Measurements from ENCODE around the gene TRMT13. TPM values are rescaled to one million over a fixed set of nuclear protein-coding genes. Genes with fewer than 3 reads are reported as not detected.
A peak's percentile ranks its signal among the peaks of the same experiment; 100 is the strongest.

TRMT13 gene, protein sequence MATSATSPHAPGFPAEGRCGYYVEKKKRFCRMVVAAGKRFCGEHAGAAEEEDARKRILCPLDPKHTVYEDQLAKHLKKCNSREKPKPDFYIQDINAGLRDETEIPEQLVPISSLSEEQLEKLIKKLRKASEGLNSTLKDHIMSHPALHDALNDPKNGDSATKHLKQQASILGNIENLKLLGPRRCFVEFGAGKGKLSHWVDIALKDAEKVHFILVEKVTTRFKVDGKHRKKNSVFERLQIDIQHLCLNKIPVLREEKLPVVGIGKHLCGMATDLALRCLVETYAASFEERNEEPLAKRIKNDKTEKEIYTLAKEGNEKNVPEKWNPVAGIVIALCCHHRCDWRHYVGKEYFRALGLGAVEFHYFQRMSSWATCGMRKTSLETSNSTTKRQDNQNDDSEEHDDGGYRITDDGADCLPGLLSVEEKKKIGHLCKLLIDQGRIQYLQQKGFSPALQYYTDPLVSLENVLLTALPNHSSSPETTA
- total RNA-seq, result 6.7 and 19.0 TPM in 2 replicates

DNA sequence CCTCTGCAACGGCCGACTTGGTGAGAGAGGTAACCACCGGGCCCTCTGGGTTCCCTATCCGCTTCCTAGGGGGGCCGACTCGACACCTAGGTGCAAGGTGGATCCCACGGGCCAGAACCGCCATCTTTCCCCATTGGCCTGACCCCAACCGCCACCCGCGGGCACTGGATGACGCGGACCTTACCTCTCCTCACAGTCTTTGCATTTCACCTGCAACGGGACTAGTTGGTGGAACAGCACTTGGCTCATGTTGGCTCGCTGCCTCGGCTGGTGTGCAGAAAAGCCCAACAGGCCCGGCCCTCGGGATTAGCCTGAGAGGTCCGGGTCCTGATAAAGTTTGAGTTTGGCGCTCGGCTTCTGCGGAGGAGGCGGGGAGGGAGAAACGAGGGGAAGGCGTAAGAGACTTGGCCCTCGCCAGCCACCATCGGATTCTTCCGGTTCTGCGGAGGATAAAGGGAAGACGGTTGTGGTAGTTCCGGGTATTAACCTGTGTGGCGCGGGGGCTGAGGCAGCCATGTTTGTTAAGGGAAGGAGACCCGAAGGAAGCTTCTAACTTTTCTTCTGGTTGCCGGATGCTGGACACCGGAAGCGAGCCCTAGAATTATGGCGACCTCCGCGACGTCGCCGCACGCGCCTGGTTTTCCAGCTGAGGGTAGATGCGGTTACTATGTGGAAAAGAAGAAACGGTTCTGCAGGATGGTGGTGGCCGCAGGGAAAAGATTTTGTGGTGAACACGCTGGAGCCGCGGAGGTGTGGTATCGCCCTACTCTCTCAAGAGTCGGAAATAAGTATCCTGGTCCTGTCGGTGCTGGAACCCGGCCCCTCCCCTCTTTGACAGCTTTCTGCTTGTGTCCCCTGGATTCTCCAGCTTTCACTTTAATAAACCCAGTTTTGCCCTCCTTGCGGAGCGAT, at the start of gene TRMT13, which contains the start of gene SASS6:
Gene TRMT13 (plus strand): TSS at position 598 of the 912 bp plus-strand sequence. CDS start 6 bp downstream, at position 604.
Gene SASS6 (minus strand): TSS at position 365 of the 912 bp plus-strand sequence. CDS start 116 bp downstream, at position 249.
- peak within 1 kb of the TSS; percentile 95 for H3K4me3 ChIP-seq (ENCODE audit: low read depth, low read length)
- TF ChIP-seq, protein P1, sequence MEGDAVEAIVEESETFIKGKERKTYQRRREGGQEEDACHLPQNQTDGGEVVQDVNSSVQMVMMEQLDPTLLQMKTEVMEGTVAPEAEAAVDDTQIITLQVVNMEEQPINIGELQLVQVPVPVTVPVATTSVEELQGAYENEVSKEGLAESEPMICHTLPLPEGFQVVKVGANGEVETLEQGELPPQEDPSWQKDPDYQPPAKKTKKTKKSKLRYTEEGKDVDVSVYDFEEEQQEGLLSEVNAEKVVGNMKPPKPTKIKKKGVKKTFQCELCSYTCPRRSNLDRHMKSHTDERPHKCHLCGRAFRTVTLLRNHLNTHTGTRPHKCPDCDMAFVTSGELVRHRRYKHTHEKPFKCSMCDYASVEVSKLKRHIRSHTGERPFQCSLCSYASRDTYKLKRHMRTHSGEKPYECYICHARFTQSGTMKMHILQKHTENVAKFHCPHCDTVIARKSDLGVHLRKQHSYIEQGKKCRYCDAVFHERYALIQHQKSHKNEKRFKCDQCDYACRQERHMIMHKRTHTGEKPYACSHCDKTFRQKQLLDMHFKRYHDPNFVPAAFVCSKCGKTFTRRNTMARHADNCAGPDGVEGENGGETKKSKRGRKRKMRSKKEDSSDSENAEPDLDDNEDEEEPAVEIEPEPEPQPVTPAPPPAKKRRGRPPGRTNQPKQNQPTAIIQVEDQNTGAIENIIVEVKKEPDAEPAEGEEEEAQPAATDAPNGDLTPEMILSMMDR (conservative IDR thresholded peaks at IDR 0.05; ENCODE audit: low read depth, low read length), result no peak
- DNase-seq (ENCODE audit: low read depth), result peak; percentile 91

DNA sequence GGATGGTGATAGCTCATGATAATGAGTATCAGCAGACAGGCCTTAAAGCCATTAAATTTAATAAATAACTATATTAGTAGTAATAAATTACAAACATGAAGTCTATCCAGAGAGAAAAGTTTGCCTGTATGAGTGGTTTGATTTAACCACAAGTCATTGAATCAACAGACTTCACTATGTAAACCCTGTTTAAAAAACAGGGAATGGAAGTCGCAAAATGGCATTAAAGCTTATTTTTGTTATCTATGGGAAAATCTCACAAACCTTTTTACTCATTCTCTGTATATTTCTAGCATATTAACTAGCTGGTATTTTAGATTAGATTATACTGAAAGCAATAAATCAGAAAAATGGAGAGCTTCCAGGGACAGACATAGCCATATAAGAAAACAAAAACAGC, 45.6 kb upstream of the TRMT13 start:
- no peak overlapping the region for H3K4me3 ChIP-seq (ENCODE audit: low read depth, low read length)
- TF ChIP-seq, protein P1 (conservative IDR thresholded peaks at IDR 0.05; ENCODE audit: low read depth, low read length), result no peak
- no peak for DNase-seq (ENCODE audit: low read depth)

DNA sequence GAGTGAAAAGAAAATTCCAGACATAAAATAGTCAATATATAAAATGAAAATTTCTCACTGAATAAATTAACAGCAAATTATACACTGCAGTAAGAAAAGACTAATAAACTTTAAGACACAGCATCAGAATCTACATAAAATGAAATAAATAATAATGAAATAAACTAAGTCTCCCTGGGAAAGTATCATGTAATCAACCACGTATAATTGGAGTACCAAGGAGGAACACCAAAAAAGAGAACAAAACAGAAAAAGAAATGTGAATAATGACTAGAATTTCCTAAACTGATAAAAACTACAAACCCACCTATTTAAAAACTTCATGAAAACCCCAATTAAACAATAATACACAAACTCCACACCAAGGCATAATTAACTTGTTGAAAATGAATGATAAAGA, 43.9 kb upstream of the TRMT13 start:
- no peak for DNase-seq (ENCODE audit: low read depth)
- TF ChIP-seq, protein P1 (conservative IDR thresholded peaks at IDR 0.05; ENCODE audit: low read depth, low read length), result no peak
- H3K4me3 ChIP-seq (ENCODE audit: low read depth, low read length), result no peak overlapping the region

DNA sequence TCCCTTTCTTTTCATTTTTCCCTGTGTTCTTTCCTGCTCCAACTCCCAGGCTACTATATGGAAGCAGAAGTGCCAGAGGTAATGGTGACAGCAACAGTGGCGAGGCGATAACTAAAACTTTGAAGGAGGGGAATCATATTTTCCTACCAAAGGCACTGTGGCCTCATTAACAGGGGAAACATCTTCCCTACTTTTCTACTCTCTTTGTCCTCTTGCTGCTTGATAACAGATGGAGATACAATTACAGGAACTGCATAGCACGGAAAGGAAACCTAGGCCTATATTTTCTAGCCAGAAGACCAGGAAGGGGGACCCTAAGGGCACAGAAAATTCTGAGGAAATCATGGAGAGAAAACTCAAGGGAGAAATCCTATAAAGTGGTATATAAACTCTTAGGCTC, 42.5 kb upstream of the TRMT13 start:
- H3K4me3 ChIP-seq (ENCODE audit: low read depth, low read length), result no peak overlapping the region
- TF ChIP-seq, protein P1 (conservative IDR thresholded peaks at IDR 0.05; ENCODE audit: low read depth, low read length), result no peak
- DNase-seq (ENCODE audit: low read depth), result no peak

DNA sequence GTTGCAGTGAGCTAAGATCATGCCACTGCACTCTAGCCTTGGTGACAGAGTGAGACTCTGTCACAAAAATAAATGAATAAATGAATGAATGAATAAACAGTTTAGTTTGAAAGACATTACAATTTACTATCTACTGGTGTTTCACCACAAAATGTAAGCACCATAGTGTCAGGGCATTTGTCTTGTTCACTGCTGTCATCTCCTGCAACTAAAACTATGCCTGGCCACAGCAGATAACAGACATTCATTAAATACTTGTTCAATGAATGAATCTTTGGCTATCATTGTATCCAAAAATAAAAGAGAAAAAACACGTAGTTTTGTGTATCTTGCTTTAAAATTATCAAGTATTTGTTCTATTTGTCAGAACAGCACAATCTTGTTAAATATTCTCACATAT, 32.8 kb upstream of the TRMT13 start:
- TF ChIP-seq, protein P1 (conservative IDR thresholded peaks at IDR 0.05; ENCODE audit: low read depth, low read length), result no peak
- no peak for DNase-seq (ENCODE audit: low read depth)
- H3K4me3 ChIP-seq (ENCODE audit: low read depth, low read length), result no peak overlapping the region

DNA sequence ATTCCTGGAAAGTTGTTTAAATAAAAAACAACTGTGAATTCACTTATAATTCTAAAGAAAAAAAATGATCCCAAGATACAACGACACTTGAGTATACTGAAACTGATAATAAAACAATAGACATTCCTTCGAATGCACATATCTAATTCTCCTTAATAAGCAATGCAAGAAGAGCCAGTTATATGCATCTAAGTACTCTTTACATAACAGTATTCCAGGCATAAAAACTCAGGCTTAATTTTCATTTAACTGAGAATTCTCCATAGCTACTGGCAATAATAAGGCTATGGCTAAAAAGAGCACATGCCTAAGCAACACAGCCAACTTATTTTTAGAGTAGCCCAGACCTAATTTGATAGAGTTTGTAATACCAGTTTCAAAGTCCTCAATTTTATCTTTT, 31.4 kb upstream of the TRMT13 start:
- no peak for DNase-seq (ENCODE audit: low read depth)
- TF ChIP-seq, protein P1 (conservative IDR thresholded peaks at IDR 0.05; ENCODE audit: low read depth, low read length), result no peak
- no peak overlapping the region for H3K4me3 ChIP-seq (ENCODE audit: low read depth, low read length)
